Measurements from ENCODE around the gene KY. TPM values are rescaled to one million over a fixed set of nuclear protein-coding genes. Genes with fewer than 3 reads are reported as not detected.

KY gene
- total and polyA plus RNA-seq, 12 donors, result 1.3 to 21.1 (median 6.7) TPM

GRCh38 chr3:134677196-134677986, 26.6 kb upstream of the KY start:
- no peaks in the 10 kb centered on the region for H3K4me1 ChIP-seq (replicated peaks in 1 of 2)
- no peak overlapping the region for H3K4me3 ChIP-seq
- 45 to 52% (median 47%) methylated on average over 11 of the region's 11 CpGs for WGBS, 4 donors
- no peaks in the 10 kb centered on the region for H3K36me3 ChIP-seq (replicated peaks in 1 of 2)
- no peak overlapping the region for H3K27ac ChIP-seq
- peak; percentile 27 to 65 (median 40) for DNase-seq
- no peaks in the 10 kb centered on the region for H3K27me3 ChIP-seq
- intact Hi-C loops (cut with DNase I), result loop anchor here (5.0 kb wide), 1 partner anchor 75 kb away; no protein-coding TSS in a partner anchor
- TF ChIP-seq CTCF (IDR thresholded peaks at IDR 0.05) (peak; percentile 47 to 78 (median 64)), POLR2A (IDR thresholded peaks at IDR 0.05) (no peak)
- peaks cover 0 to 4% (median 0%) of the 10 kb centered on the region in 3 donors for H3K9me3 ChIP-seq (replicated peaks in 1 of 3)

GRCh38 chr3:134675726-134676256, 25.0 kb upstream of the KY start:
- TF ChIP-seq POLR2A (IDR thresholded peaks at IDR 0.05), result no peak
- no peak for TF ChIP-seq CTCF (IDR thresholded peaks at IDR 0.05)
- peaks cover 0 to 4% (median 0%) of the 10 kb centered on the region in 3 donors for H3K9me3 ChIP-seq (replicated peaks in 1 of 3)
- no peaks in the 10 kb centered on the region for H3K36me3 ChIP-seq (replicated peaks in 1 of 2)
- H3K27me3 ChIP-seq, result no peaks in the 10 kb centered on the region
- intact Hi-C loops (cut with DNase I), result loop anchor here (5.0 kb wide), 1 partner anchor 73 kb away; no protein-coding TSS in a partner anchor
- H3K27ac ChIP-seq, result no peak overlapping the region
- no peak overlapping the region for H3K4me3 ChIP-seq
- no peaks in the 10 kb centered on the region for H3K4me1 ChIP-seq (replicated peaks in 1 of 2)
- no peak for DNase-seq
- WGBS, 4 donors, result 69 to 88% (median 85%) methylated on average over 3 of the region's 3 CpGs

- no peaks in the 10 kb centered on the region for H3K4me1 ChIP-seq (replicated peaks in 1 of 2)
- TF ChIP-seq POLR2A (IDR thresholded peaks at IDR 0.05), result no peak
- no peak for TF ChIP-seq CTCF (IDR thresholded peaks at IDR 0.05)
- 87 to 94% (median 92%) methylated on average over 5 of the region's 5 CpGs for WGBS, 4 donors
- H3K9me3 ChIP-seq (replicated peaks in 1 of 3), result peaks cover 0 to 4% (median 0%) of the 10 kb centered on the region in 3 donors
- H3K36me3 ChIP-seq (replicated peaks in 1 of 2), result no peaks in the 10 kb centered on the region
- no peak overlapping the region for H3K27ac ChIP-seq
- no peak for DNase-seq
- H3K4me3 ChIP-seq, result no peak overlapping the region
- H3K27me3 ChIP-seq, result no peaks in the 10 kb centered on the region
- intact Hi-C loops (cut with DNase I), result no loop called here
Measured at GRCh38 chr3:134672571-134672970, 21.7 kb upstream of the KY start.

DNA sequence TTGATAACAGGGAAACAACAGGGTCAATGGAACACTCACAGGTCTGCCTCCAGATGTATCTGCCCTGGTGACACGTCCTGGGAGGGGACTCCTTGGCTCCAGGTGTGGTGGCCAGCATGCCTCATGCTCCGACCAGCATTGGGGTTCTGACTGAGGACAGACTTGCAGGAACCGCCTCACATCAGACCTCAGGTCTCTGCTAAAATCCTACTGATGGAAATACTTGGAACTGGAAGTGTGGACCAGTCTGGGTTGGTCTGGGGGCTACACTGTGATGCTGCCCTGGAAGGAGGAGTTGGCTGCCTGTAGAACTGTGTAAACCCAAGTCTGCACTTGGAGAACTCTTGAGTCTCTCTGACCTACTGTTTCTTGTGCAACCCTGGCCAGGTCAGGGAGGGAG, 17.1 kb upstream of the KY start:
- no peak overlapping the region for H3K4me3 ChIP-seq
- no peaks in the 10 kb centered on the region for H3K36me3 ChIP-seq (replicated peaks in 1 of 2)
- no peaks in the 10 kb centered on the region for H3K9me3 ChIP-seq (replicated peaks in 1 of 3)
- TF ChIP-seq CTCF (IDR thresholded peaks at IDR 0.05) (no peak), POLR2A (IDR thresholded peaks at IDR 0.05) (no peak)
- no peak overlapping the region for H3K27ac ChIP-seq
- no peak for DNase-seq
- H3K27me3 ChIP-seq, result no peaks in the 10 kb centered on the region
- 50 to 74% (median 68%) methylated on average over 2 to 3 of the region's 3 CpGs for WGBS, 4 donors
- intact Hi-C loops (cut with DNase I), result no loop called here
- H3K4me1 ChIP-seq (replicated peaks in 1 of 2), result no peaks in the 10 kb centered on the region

Measured in adrenal gland (tissue), 12 donors.